Measurements from ENCODE around the gene GLMP. TPM values are rescaled to one million over a fixed set of nuclear protein-coding genes. Genes with fewer than 3 reads are reported as not detected.

Gene GLMP
- total RNA-seq, 2 donors from 2014 or later: 31.8 to 46.2 TPM

- Histone ChIP-seq H3K36me3 (peaks cover 39% of the 10 kb centered on the region), H3K27ac (no peak overlapping the region), H3K27me3 (no peaks in the 10 kb centered on the region), H3K4me1 (no peaks in the 10 kb centered on the region), H3K4me3 (no peak overlapping the region), H3K9me3 (no peaks in the 10 kb centered on the region), H3K9ac (ENCODE audit: low read depth in 2 of 2, low read length in 2 of 2) (no peak overlapping the region)
- no peak for TF ChIP-seq CTCF (IDR thresholded peaks at IDR 0.05)
- no peak for DNase-seq
- intact Hi-C loops (cut with DNase I): no loop called here
Observed at GRCh38 chr1:156260896-156261295, 34.6 kb downstream of the GLMP start.

DNA sequence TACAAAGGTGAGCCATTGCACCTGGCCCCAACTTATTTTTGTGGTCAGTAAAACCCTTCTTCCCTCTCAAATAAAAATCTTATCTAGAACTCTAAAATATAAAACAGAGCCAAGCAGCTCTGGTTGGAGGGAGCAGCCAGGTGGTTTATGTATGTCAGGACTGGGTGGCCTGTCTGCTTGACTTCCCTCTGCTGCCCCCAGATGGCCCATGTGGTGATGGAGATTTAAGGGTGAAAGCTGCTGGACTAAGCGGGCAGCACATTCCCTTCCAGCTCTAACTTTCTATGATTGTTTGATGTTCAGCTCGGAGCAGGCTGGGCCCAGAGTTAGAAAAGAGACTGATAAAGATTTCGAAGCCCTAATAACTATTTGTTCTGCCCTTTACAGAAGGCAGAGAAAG is 35.7 kb downstream of the GLMP start:
- H3K27me3 ChIP-seq: no peaks in the 10 kb centered on the region
- no peak for DNase-seq
- H3K9ac ChIP-seq (ENCODE audit: low read depth in 2 of 2, low read length in 2 of 2): no peak overlapping the region
- TF ChIP-seq CTCF (IDR thresholded peaks at IDR 0.05): no peak
- intact Hi-C loops (cut with DNase I): no loop called here
- no peak overlapping the region for H3K4me3 ChIP-seq
- no peaks in the 10 kb centered on the region for H3K4me1 ChIP-seq
- H3K27ac ChIP-seq: no peak overlapping the region
- peaks cover 30% of the 10 kb centered on the region for H3K36me3 ChIP-seq
- H3K9me3 ChIP-seq: no peaks in the 10 kb centered on the region

DNA sequence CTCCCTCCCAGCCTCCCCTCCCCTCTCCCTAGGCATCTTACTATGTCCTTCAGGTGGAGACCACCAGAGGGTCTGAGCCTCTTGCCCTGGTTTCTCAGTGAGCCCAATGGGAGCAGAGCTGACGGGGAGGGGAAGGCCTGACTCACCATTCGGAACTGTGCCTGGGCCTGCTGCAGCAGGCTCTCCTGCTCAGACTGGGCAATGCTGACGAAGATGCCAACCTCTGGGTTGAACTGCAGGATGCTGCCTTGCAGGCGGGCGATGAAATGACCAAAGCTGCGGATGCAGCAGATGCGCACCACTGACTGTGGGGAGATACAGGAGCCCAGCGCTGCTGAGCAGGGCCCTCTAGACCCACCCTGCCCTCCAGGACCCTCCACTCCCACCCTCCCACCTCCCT is 36.6 kb downstream of the GLMP start:
- DNase-seq: no peak
- H3K27me3 ChIP-seq: no peaks in the 10 kb centered on the region
- no peak overlapping the region for H3K27ac ChIP-seq
- H3K4me1 ChIP-seq: no peaks in the 10 kb centered on the region
- no peak for TF ChIP-seq CTCF (IDR thresholded peaks at IDR 0.05)
- H3K9ac ChIP-seq (ENCODE audit: low read depth in 2 of 2, low read length in 2 of 2): no peak overlapping the region
- H3K9me3 ChIP-seq: no peaks in the 10 kb centered on the region
- intact Hi-C loops (cut with DNase I): no loop called here
- no peak overlapping the region for H3K4me3 ChIP-seq
- peaks cover 33% of the 10 kb centered on the region for H3K36me3 ChIP-seq

DNA sequence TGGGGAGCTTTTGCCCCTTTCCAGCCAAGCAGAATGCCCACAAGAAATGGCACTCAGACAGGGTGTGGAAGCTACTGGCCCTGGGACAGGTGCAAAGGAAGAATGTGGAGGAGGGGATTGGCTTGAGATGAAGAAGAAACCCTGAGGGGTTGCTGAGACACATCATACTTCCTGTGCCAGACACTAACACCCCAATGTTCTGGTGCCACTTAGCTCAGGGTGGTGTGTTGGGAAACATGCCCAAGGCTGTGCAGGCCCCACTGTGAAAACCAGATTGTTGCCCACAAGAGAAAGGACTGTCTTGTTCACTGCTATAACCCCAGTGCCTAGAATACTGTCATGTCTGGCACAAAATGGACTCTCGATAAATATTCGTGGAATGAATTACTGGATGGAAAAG is 37.8 kb downstream of the GLMP start:
- no peaks in the 10 kb centered on the region for H3K9me3 ChIP-seq

DNA sequence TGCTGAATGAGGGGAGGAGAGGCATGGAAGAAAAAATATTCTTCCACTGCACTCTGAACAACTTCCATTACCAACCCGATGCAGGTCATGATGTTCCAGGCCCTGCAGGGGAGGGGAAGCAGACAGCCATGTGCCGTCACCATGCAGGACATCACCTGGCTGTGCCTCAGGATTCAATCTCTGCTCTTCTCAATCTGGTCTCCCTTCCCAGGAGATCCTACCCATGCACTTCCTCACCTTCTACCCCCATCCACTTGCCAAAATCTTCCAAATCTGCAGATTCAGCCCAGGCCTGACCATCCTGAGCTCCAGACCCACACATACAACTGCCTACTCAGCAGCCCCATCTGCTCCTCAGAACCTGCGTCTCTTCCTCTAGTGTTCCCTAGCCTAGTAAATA is 41.8 kb downstream of the GLMP start:
- intact Hi-C loops (cut with DNase I): no loop called here
- H3K4me1 ChIP-seq: no peaks in the 10 kb centered on the region
- no peak overlapping the region for H3K4me3 ChIP-seq
- DNase-seq: no peak
- no peaks in the 10 kb centered on the region for H3K9me3 ChIP-seq
- H3K27me3 ChIP-seq: no peaks in the 10 kb centered on the region
- no peak for TF ChIP-seq CTCF (IDR thresholded peaks at IDR 0.05)
- no peak overlapping the region for H3K9ac ChIP-seq (ENCODE audit: low read depth in 2 of 2, low read length in 2 of 2)
- peaks cover 34% of the 10 kb centered on the region for H3K36me3 ChIP-seq
- no peak overlapping the region for H3K27ac ChIP-seq

More for the DNA sequence above, 37.8 kb downstream of the GLMP start:
- intact Hi-C loops (cut with DNase I): no loop called here
- H3K27ac ChIP-seq: no peak overlapping the region
- no peak for TF ChIP-seq CTCF (IDR thresholded peaks at IDR 0.05)
- no peaks in the 10 kb centered on the region for H3K4me1 ChIP-seq
- H3K4me3 ChIP-seq: no peak overlapping the region
- peaks cover 44% of the 10 kb centered on the region for H3K36me3 ChIP-seq
- H3K9ac ChIP-seq (ENCODE audit: low read depth in 2 of 2, low read length in 2 of 2): no peak overlapping the region
- H3K27me3 ChIP-seq: no peaks in the 10 kb centered on the region
- no peak for DNase-seq

DNA sequence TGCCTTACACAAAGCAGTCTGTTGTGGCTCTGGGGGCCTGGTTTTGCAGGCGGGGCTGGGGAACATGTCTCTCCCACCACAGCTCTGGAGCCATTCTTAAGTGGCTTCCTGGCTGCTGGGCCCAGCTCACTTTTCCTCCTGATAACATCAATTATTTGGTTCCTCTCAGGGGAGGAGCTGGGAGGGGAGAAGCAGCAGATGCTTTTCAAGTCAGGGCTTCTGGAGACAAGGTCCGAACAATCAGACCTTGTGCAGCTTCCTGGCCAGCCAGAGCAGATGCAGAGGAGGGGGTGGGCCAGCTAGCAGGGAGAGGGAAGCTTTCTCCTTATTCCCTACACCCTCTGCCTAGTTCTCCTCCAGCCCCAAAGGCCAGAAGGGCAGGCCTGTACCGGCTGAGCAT is 44.0 kb downstream of the GLMP start:
- no peaks in the 10 kb centered on the region for H3K27me3 ChIP-seq
- H3K9ac ChIP-seq (ENCODE audit: low read depth in 2 of 2, low read length in 2 of 2): no peak overlapping the region
- TF ChIP-seq CTCF (IDR thresholded peaks at IDR 0.05): no peak
- H3K27ac ChIP-seq: no peak overlapping the region
- no peak overlapping the region for H3K4me3 ChIP-seq
- intact Hi-C loops (cut with DNase I): no loop called here
- H3K9me3 ChIP-seq: no peaks in the 10 kb centered on the region
- no peaks in the 10 kb centered on the region for H3K4me1 ChIP-seq
- peaks cover 31% of the 10 kb centered on the region for H3K36me3 ChIP-seq
- no peak for DNase-seq
